MCF 10A (cell line): ENCODE results near the gene TMPRSS15. TPM values are rescaled to one million over a fixed set of nuclear protein-coding genes. Genes with fewer than 3 reads are reported as not detected.

Experiments
- BruUV-seq: library from RNA; stranded (reverse); fragments of 400-500 nt; replicated peaks from 2 replicates; lab custom pipeline; 2021; lab: Mats Ljungman, UMichigan
- CTCF ChIA-PET: fragments of 300-600 bp; sonication (Branson Sonifier 250); formaldehyde crosslinking; extraction: SDS; loops from one replicate; lab custom pipeline; 2021; ENCODE audit warnings: antibody characterized with exemption, inconsistent platforms; lab: Yijun Ruan, JAX
- POLR2A ChIA-PET: fragments of 300-600, 350-650 bp; sonication (Branson Sonifier 250); formaldehyde crosslinking; extraction: SDS; loops from one replicate; lab custom pipeline; 2020; ENCODE audit warnings: antibody characterized with exemption, inconsistent platforms; lab: Yijun Ruan, JAX
- DNase-seq: peaks from one replicate; pipeline ENCODE4 v3.0.0-alpha.2; 2018; ENCODE audit not compliant: unreplicated experiment
- H3K27ac Mint-ChIP-seq: one replicate; pipeline ENCODE4 v1.8.0; 2022; ENCODE audit warnings: mild to moderate bottlenecking, low read depth, mixed read lengths; ENCODE audit not compliant: unreplicated experiment
- H3K27me3 Mint-ChIP-seq: one replicate; pipeline ENCODE4 v1.8.0; 2022; ENCODE audit warnings: mixed read lengths; ENCODE audit not compliant: insufficient read depth, unreplicated experiment
- H3K36me3 Mint-ChIP-seq: one replicate; pipeline ENCODE4 v1.8.0; 2022; ENCODE audit warnings: mild to moderate bottlenecking, moderate library complexity, mixed read lengths; ENCODE audit not compliant: insufficient read depth, unreplicated experiment
- H3K4me1 Mint-ChIP-seq: one replicate; pipeline ENCODE4 v1.8.0; 2022; ENCODE audit warnings: mixed read lengths; ENCODE audit not compliant: insufficient read depth, unreplicated experiment
- H3K4me3 Mint-ChIP-seq: one replicate; pipeline ENCODE4 v1.8.0; 2022; ENCODE audit warnings: mild to moderate bottlenecking, moderate library complexity, mixed read lengths; ENCODE audit not compliant: unreplicated experiment
- H3K9me3 Mint-ChIP-seq: one replicate; pipeline ENCODE4 v1.8.0; 2022; ENCODE audit warnings: mixed read lengths; ENCODE audit not compliant: unreplicated experiment
- CTCF ChIP-seq: fragments of 200-600 bp; IDR thresholded peaks from one replicate; pipeline ENCODE4 v1.8.0; 2022; ENCODE audit warnings: antibody characterized with exemption, mild to moderate bottlenecking; ENCODE audit not compliant: unreplicated experiment
- intact Hi-C: fragments of 100-400 bp; cut with micrococcal nuclease; formaldehyde crosslinking; loops from 2 replicates; pipeline ENCODE4 v1.14.1; 2022
- total RNA-seq: library from RNA; stranded (reverse); gene quantifications from 2 replicates; pipeline ENCODE4 v1.2.3, GENCODE V29; 2022

TMPRSS15 gene
- total RNA-seq, 1 experiment from 2014 or later: 3.6 TPM

- DNase-seq: peak; percentile 8
- Mint-ChIP-seq H3K4me1 (peaks cover 11% of the 10 kb centered on the region), H3K27me3 (no peaks in the 10 kb centered on the region), H3K4me3 (no peak overlapping the region), H3K36me3 (no peaks in the 10 kb centered on the region), H3K9me3 (no peaks in the 10 kb centered on the region), H3K27ac (no peak overlapping the region)
- ChIA-PET CTCF (interaction anchor here (0.8 to 1.0 kb wide), 2 partner anchors 209 to 324 kb away, joined by 3 to 4 read pairs; no protein-coding TSS in a partner anchor), POLR2A (no interaction called here)
- intact Hi-C loops: no loop called here
- no peak for TF ChIP-seq CTCF
- BruUV-seq: no TSS peak
These were observed 153.9 kb downstream of the TMPRSS15 start for GRCh38 chr21:18249672-18250071.

- DNase-seq: no peak
- no peak for TF ChIP-seq CTCF
- H3K36me3 Mint-ChIP-seq: no peaks in the 10 kb centered on the region
- no peaks in the 10 kb centered on the region for H3K27me3 Mint-ChIP-seq
- no peaks in the 10 kb centered on the region for H3K9me3 Mint-ChIP-seq
- H3K4me3 Mint-ChIP-seq: no peak overlapping the region
- intact Hi-C loops: no loop called here
- CTCF ChIA-PET: no interaction called here
- H3K4me1 Mint-ChIP-seq: peaks cover 11% of the 10 kb centered on the region
- H3K27ac Mint-ChIP-seq: no peak overlapping the region
- BruUV-seq: no TSS peak
- POLR2A ChIA-PET: no interaction called here
These were observed 155.4 kb downstream of the TMPRSS15 start for GRCh38 chr21:18248171-18248570.

- intact Hi-C loops: no loop called here
- peaks cover 5% of the 10 kb centered on the region for H3K4me1 Mint-ChIP-seq
- no peak for TF ChIP-seq CTCF
- BruUV-seq: no TSS peak
- no peaks in the 10 kb centered on the region for H3K9me3 Mint-ChIP-seq
- CTCF ChIA-PET: no interaction called here
- POLR2A ChIA-PET: no interaction called here
- no peak overlapping the region for H3K4me3 Mint-ChIP-seq
- H3K27me3 Mint-ChIP-seq: no peaks in the 10 kb centered on the region
- no peak overlapping the region for H3K27ac Mint-ChIP-seq
- no peak for DNase-seq
- no peaks in the 10 kb centered on the region for H3K36me3 Mint-ChIP-seq
These were observed 158.1 kb downstream of the TMPRSS15 start for GRCh38 chr21:18245464-18245967.

GRCh38 chr21:18244671-18245463 lies 158.7 kb downstream of the TMPRSS15 start, which contains the start of gene CHODL:
CHODL (plus strand) TSS chr21:18244833; CDS start chr21:18245224, 391 bp downstream.
- H3K27ac Mint-ChIP-seq: no peak within 1 kb of the TSS
- H3K9me3 Mint-ChIP-seq: no peaks in the 10 kb centered on the region
- TF ChIP-seq CTCF: no peak

More at GRCh38 chr21:18244671-18245463, 158.7 kb downstream of the TMPRSS15 start, which contains the start of gene CHODL:
- no peaks in the 10 kb centered on the region for H3K36me3 Mint-ChIP-seq
- H3K27me3 Mint-ChIP-seq: no peaks in the 10 kb centered on the region
- no TSS peak for BruUV-seq
- CTCF ChIA-PET: no interaction called here
- POLR2A ChIA-PET: no interaction called here
- H3K4me1 Mint-ChIP-seq: peaks cover 5% of the 10 kb centered on the region
- intact Hi-C loops: no loop called here
- H3K4me3 Mint-ChIP-seq: no peak within 1 kb of the TSS
- DNase-seq: no peak
